HG03342 (cell line): ENCODE measurements around the gene MEGF9.
"Not testable (repeated sequence)": the region's sequence is repeated elsewhere in the genome, so short reads cannot be mapped to it uniquely, and the experiment has no call there.

Experiments
- ATAC-seq: cut with Tn5 transposase; IDR thresholded peaks from one replicate; pipeline ENCODE4 v1.9.1; 2021; ENCODE audit warnings: mild to moderate bottlenecking, moderate library complexity; ENCODE audit not compliant: unreplicated experiment

Gene MEGF9

DNA sequence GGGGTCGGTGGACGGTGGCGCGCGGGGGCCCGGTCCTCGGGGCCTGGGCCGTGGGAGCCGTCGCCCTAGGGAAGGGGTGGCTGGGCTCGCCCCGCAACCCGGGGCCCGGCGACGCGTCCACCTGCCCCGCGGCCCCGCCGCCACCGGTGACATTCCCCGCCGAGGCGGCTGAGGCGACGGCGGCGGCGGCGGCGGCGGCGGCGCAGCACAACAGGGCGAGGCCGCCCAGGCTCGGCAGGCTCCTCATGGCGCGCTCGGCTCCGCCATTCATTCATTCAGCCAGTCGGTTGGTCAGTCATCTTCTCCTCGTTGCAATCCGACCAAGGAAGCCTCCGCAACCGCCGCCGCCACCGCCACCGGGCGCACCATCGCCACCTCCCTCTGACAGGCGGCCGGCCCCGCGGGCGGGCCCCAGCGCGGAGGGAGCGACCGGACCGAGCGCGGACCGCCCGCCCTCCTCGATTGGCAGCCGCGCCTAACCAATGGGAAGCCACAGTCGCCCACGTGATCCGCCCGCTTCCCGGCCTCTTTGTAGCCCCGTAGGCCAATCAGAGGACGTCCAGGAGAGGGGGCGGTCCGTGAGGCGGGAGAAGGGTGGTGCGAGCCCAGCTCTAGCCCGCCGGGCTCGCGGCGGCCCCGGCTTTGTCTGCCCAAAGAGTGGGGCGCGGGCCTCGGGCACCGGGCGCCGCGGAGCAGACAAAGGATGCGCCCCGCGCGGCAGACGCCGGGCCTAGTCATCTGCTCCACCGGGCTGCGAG, at the start of gene MEGF9:
MEGF9 (minus strand) TSS at position 383 of the 758 bp plus-strand sequence; CDS start at position 271, 112 bp downstream.
- ATAC-seq: peak; percentile 96

DNA sequence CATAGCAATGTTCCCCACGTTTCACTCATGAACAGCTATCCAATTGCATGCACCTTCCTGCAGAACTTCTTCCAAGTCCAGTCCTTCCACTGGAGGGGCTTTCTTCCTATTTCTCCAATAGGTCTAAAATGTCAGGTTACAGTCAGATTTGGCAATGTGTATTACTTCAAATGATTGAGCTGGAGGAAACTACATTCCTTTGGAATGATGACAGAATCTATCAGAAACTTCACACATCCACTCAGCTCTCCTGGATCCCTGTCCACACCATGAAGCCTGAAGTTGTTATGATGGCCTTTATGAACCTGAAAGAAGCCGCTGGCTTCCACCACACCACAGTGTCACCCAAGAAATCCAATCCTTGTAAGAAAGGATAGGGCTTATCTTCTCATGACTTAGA, 46.7 kb upstream of the MEGF9 start:
- ATAC-seq: no peak

DNA sequence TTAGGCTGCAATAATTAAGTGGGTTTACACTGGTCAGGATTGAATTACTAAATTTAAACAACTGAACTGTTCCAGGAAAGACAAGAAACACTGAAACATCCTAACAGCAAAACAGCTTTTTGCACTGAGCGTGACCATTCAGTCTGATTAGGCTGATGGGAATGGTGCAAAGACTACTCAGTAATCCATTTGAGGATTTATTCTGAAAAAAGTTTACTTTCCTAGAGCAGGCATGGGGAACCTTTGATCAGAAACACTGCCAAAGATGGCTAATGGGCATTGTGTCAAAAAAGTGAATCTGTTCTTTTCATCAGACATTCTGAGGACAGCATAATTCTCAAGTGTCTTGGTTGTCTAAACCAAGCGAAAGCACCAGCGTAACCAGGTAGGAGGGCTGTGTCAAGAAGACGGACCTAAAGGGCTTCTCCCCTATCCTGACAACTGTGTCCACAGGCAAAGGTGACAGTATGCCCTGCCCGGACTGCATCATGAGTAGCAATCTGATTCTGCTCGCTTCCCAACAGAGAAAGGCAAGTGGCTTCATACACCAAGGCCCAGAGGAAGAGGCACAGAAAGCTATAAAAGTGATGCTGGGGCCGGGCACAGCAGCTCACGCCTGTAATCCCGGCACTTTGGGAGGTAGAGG, 45.6 kb upstream of the MEGF9 start:
- no peak for ATAC-seq

DNA sequence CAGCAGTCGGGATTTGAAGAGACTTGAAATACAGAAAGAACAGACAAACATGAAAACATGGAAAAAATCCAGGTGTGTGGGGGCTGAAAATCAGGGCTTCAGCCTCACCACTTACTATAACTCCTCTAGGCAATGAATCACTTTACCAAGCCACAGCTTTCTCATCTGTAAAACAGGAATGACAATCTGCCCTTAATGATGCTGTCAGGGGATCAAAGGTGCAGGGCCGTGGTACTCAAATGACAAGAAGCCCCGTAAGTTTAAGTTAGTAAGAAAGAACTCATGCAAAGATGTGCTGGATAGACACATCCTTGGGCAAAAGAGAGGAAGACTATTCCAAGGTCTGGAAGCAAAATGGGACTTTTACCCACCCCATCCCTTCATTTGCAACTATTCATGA, 44.3 kb upstream of the MEGF9 start:
- no peak for ATAC-seq

GRCh38 chr9:120757026-120757913, 43.0 kb upstream of the MEGF9 start:
- ATAC-seq: no peak

GRCh38 chr9:120756531-120756930, 42.3 kb upstream of the MEGF9 start:
- ATAC-seq: no peak

- ATAC-seq: no peak
Measured at GRCh38 chr9:120755810-120756434, 41.7 kb upstream of the MEGF9 start.

DNA sequence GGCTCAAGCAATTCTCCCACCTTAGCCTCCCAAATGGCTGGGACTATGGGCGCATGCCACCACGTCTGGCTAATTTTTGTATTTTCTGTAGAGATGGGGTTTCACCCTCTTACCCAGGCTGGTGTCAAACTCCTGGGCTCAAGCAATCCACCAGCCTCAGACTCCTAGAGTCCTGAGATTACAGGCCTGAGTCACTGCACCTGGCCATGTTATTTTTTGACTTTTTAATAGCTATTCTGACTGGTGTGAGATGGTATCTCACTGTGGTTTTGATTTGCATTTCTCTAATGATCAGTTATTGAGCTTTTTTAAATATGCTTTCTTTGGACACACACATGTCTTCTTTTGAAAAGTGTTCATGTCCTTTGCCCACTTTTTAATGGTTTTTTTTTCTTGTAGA, 40.8 kb upstream of the MEGF9 start:
- peak; percentile 69 for ATAC-seq

GRCh38 chr9:120750421-120750820, 36.2 kb upstream of the MEGF9 start:
- no peak for ATAC-seq

DNA sequence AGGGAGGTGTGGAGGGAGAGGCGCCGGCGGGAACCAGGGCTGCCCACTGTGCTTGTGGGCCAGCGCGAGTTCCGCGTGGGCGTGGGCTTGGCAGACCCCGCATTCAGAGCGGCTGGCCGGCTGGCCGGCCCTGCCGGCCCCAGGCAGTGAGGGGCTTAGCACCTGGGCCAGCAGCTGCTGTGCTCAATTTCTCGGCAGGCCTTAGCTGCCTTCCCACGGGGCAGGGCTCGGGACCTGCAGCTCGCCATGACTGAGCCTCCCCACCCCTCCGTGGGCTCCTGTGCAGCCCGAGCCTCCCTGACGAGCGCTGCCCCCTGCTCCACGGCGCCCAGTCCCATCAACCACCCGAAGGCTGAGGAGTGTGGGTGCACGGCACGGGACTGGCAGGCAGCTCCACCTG, 32.1 kb upstream of the MEGF9 start:
- not testable (repeated sequence) for ATAC-seq

GRCh38 chr9:120745278-120745677, 31.0 kb upstream of the MEGF9 start:
- no peak for ATAC-seq

DNA sequence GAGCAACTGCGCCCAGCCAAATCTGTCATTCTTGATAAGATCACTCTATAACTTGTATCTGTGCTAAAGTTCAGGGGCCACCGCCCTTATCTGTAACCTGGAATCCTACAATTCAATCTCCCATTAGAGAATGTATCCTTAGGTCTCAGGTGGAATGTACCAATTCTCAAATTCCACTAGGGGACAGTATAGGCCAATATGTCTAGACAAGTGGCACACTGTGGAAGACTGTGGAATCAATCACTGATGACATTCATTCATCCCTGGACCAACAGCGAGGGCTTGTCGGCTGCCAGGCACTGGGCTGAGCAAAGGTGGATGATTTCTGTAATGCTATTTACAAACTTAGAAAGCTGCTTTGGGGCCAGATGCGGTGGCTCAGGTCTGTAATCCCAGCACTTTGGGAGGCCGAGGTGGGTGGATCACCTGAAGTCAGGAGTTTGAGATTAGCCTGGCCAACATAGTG, 28.7 kb upstream of the MEGF9 start:
- ATAC-seq: no peak

GRCh38 chr9:120741701-120742100, 27.4 kb upstream of the MEGF9 start:
- no peak for ATAC-seq

DNA sequence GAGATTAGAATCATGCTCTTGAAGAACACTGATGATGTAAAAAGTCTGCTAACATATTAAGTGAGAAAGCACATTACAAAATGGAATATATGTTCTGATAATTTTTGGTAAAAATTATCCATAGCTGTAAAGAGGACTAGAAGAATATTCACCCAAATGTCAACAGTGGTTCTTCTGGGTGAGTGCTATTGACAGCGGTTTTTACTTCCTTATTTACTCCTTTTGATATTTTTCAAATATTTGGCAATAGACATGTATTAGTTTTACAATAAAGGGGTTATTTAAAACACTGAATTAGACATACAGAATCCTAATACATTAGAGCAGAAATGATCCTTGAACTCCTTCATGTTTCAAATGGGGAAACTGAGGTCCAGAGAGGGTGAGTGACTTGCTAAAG, 26.9 kb upstream of the MEGF9 start:
- no peak for ATAC-seq

DNA sequence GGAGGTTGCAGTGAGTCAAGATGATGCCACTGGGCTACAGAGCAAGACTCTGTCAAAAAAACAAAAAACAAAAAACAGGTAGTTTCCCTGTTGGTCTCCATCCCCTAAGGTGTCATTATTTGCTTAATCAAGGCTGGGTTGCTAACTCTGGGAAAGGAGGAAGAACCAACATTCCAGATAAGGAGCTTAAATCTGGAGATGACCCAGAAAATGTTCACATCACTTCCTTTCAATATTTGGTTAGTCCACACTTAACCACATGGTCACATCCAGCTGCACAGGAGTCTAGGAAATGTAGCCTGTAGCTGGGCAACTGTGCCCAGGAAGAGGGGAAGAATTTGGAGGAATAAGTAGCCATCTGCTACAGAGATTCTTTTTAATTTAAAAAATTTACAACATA, 25.9 kb upstream of the MEGF9 start:
- no peak for ATAC-seq

DNA sequence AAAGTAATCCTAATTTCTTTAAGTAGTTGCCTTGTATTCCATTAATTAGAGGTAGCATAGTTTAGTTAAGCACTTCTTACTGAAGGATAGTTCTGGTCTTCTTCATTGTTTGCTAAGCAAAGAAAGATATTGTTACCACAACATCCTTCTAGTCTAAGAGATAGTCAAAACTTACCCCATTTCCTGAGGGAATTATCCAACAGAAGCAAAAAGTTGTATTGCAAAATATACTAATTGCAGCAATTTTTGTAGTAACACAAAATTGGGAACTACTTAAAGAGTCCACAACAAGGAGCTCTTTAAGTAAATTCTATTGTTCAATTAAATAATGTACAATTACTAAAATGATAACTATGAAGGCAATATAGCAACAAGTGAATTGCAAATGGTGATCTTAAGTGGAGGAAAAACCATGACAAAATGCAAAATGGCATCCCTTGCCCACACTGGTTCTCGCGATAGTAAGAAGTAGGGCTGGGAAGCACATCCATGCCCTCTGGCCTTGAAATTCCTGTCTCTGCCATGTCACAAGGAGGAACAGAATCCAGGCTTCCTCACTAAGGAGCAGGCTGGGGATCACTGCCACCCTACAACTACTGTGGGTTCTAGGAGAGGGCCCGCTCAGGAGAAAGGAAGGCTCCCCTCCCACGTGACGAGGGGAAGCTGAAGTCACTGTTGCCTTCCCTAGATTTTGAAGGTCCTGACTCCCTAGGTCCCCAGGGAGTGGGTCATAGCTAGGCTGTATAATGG, 23.3 kb upstream of the MEGF9 start:
- no peak for ATAC-seq

DNA sequence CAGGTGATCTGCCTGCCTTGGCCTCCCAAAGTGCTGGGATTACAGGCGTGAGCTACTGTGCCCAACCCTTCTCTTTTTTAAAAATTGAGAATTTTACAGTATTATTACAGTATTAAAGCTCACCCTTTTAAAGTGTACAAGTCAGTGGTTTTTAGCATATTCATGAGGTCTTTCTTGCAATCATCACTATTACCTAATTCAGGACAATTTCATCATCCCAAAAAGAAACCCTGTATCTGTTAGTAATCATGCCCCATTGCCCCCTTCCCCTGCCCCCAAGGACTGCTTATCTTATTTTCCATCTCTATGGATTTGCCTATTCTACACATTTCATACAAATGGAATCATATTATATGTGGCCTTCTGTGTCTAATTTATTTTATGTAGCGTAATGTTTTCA, 22.6 kb upstream of the MEGF9 start:
- ATAC-seq: no peak

DNA sequence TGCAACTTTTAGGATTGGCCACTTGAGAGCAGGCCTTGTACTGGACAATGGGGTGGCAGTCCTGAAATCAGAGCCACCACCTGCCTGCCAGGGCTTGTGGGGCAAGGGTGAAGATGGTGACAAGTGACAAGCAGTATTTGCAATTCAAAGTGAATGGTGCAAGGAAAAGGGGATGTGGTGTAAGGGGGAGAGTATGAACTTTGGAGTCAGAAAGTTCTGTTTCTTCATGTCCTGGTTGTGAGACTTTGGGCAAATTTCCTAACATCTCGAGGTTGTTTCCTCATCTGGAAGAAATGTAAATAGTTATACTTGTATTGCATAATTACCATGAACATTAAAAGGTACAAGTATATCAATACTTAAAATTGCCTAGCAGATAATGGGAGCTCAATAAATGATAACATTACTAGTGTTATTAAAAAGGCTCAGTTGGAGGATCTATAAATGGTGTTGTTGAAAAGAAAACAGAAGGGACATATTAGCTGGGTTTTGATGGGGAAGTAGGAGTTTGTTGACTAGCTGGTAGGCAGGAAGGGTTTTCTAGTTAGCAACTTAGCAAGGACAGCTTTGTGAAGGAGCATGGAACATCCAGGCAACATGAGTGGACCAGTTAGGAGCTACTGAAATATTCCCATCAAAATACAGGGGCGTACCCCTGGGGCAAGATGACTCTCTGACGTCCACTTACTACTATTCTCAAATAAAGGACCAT, 21.3 kb upstream of the MEGF9 start:
- ATAC-seq: no peak

- no peak for ATAC-seq
Measured at GRCh38 chr9:120734607-120735410, 20.5 kb upstream of the MEGF9 start.
